Neural crest cell (in vitro differentiated cells): ENCODE measurements around the gene CBFB. TPM values are rescaled to one million over a fixed set of nuclear protein-coding genes. Genes with fewer than 3 reads are reported as not detected.

Experiments used
- DNase-seq: peaks from one replicate; pipeline ENCODE4 v3.0.0; 2021; ENCODE audit warnings: low read depth, mixed read lengths, low spot score
- H3K27ac Mint-ChIP-seq: one replicate; pipeline ENCODE4 v1.8.0; 2021; ENCODE audit warnings: mild to moderate bottlenecking, mixed read lengths; ENCODE audit not compliant: unreplicated experiment
- H3K27me3 Mint-ChIP-seq: 2 replicates; pipeline ENCODE4 v1.8.0; 2021; ENCODE audit warnings: low read depth, mild to moderate bottlenecking, mixed read lengths
- H3K36me3 Mint-ChIP-seq: 2 replicates; pipeline ENCODE4 v1.8.0; 2021; ENCODE audit warnings: low read depth, mild to moderate bottlenecking, mixed read lengths
- H3K4me1 Mint-ChIP-seq: 2 replicates; pipeline ENCODE4 v1.8.0; 2021; ENCODE audit warnings: mixed read lengths
- H3K4me3 Mint-ChIP-seq: one replicate; pipeline ENCODE4 v1.8.0; 2021; ENCODE audit warnings: mild to moderate bottlenecking, mixed read lengths
- H3K9me3 Mint-ChIP-seq: 2 replicates; pipeline ENCODE4 v1.8.0; 2021; ENCODE audit warnings: mixed read lengths
- CTCF ChIP-seq: fragments of 200-600 bp; sonication (generic); conservative IDR thresholded peaks from 2 replicates; pipeline ENCODE4 v1.5.0; 2021; ENCODE audit warnings: antibody characterized with exemption, mild to moderate bottlenecking
- total RNA-seq: library from RNA; stranded (reverse); gene quantifications from 2 replicates; pipeline ENCODE4 v1.2.1, GENCODE V29; 2021

Gene CBFB
- total RNA-seq, 1 donor from 2014 or later: 106 TPM

DNA sequence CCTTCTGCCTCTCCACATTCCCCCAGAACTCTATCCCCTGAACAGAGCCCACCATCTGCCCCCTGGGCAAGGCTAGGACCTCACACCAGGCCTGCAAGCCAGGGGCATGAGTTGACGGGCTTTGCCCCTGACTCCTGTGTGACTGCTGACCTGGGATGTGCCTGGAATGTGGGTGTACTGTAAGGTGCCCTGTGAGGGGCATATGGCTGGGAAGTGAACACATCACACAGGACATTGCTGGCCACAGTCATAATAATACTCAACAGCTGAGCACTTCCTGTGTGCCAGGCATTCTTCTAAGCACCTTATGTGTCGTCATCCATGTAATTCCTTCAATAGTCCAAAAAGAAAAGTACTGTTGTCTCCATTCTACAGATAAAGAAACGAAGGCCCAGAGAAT, 27.2 kb upstream of the CBFB start:
- TF ChIP-seq CTCF: no peak
- Mint-ChIP-seq H3K27me3 (peaks cover 56% of the 10 kb centered on the region), H3K4me3 (peak overlapping the region; percentile 9), H3K9me3 (no peaks in the 10 kb centered on the region), H3K4me1 (peaks cover 7% of the 10 kb centered on the region), H3K36me3 (no peaks in the 10 kb centered on the region), H3K27ac (no peak overlapping the region)
- no peak for DNase-seq

DNA sequence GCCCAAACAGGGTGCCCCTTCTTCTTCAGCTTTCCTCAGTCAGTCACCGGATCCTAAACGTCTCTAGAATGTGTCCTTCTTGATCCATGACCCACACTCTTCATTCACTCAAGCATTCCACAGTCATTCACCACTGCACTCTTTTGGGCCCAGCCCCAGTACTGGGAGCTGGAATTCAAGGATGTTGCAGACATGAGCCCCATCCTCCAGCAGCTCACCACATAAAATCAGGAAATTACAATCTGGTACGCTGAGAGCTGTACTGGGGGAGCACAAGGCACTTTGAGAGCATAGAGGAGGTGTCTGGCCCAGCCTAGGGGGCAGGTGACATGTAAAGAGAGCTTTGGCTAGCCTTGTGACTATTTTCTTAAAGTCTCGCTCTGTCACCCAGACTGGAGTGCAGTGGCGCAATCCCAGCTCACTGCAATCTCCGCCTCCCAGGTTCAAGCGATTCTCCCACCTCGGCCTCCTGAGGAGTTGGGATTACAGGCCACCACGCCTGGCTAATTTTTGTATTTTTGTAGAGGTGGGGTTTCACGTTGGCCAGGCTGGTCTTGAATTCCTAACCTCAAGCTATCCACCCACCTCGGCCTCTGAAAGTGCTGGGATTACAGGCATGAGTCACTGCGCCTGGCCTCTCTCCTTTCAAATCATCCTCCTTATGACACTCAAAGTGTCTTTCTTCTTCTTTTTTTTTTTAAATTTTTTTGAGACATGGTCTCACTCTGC, 21.9 kb upstream of the CBFB start:
- Mint-ChIP-seq H3K4me1 (no peaks in the 10 kb centered on the region), H3K36me3 (no peaks in the 10 kb centered on the region), H3K4me3 (no peak overlapping the region), H3K9me3 (no peaks in the 10 kb centered on the region), H3K27me3 (peaks cover 15% of the 10 kb centered on the region), H3K27ac (no peak overlapping the region)
- no peak for TF ChIP-seq CTCF
- no peak for DNase-seq

DNA sequence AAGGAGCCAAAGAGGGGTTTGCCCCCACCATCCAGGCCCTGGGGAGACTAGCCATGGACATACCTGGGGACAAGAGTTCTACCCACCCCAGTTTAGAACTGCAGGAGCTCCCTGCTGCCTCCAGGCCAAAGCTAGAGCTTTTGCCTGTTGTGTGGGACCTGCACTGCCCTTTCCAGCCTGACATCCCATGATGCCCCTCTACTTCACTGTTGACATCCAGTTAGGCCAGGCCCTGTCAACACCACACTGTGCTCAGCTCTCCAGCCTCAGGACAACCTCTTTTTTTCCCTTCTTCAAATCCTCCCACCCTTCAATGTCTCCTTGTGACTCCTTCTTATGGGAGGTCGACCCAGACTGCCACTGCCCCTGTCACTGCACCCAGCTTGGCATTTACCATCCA, 19.8 kb upstream of the CBFB start:
- no peak for DNase-seq
- Mint-ChIP-seq H3K27me3 (peaks cover 7% of the 10 kb centered on the region), H3K36me3 (no peaks in the 10 kb centered on the region), H3K27ac (no peak overlapping the region), H3K4me1 (no peaks in the 10 kb centered on the region), H3K9me3 (no peaks in the 10 kb centered on the region), H3K4me3 (no peak overlapping the region)
- no peak for TF ChIP-seq CTCF

DNA sequence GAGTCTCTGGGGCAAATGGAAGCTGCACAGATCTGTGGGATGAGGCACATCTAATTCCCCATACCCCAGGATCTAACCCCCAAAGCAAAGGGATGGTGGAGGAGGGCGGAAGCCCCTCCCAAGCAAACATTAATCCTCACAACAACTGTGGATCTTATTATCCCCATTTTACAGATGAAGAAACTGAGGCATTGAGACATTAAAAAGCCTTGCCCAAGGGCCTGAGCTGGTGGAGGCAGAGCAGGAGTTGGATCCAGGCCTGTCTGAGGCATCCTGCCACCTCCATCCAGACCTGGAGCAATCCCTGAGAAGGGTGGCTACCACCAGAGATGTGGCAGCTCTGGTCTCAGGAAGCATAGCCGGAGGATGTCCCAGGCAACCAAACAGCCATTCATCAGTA, 17.7 kb upstream of the CBFB start:
- no peaks in the 10 kb centered on the region for H3K4me1 Mint-ChIP-seq
- H3K27ac Mint-ChIP-seq: no peak overlapping the region
- H3K27me3 Mint-ChIP-seq: peaks cover 26% of the 10 kb centered on the region
- H3K36me3 Mint-ChIP-seq: no peaks in the 10 kb centered on the region
- no peak overlapping the region for H3K4me3 Mint-ChIP-seq
- DNase-seq: no peak
- H3K9me3 Mint-ChIP-seq: no peaks in the 10 kb centered on the region
- TF ChIP-seq CTCF: no peak

DNA sequence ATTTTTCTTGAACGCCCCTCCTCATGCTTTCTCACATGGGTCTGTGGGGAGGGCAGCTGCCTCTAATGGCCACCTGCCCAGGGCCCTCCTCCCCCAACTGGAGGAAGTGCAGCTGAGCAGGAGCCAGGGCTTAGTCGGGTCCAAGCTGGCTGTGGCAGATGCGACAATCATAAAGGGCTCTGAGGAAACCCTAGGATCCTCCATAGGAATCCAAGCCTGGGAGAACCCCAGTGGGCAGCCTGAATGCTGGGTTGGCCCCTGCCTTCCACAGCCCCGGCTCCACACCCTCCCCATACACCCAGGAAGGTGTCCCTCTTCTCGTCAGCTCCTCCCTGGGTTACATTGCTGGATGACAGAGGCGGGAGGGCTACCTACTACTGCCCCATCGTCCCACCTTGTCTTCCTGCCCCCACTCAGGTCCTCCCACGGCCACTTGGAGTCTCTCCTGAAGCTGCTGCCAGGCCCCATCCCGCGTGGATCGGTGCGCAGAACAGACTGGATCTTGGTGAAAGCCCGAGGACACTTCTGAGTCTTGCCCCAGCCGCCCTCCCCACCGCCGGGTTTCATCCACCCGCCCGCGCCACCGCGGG, 15.6 kb upstream of the CBFB start:
- no peak overlapping the region for H3K27ac Mint-ChIP-seq
- H3K4me1 Mint-ChIP-seq: peaks cover 6% of the 10 kb centered on the region
- no peaks in the 10 kb centered on the region for H3K36me3 Mint-ChIP-seq
- H3K4me3 Mint-ChIP-seq: peak overlapping the region; percentile 1
- no peaks in the 10 kb centered on the region for H3K9me3 Mint-ChIP-seq
- DNase-seq: no peak
- no peak for TF ChIP-seq CTCF
- peaks cover 33% of the 10 kb centered on the region for H3K27me3 Mint-ChIP-seq
